ENCODE measurements around the gene LRRC34.
A peak's percentile ranks its signal among the peaks of the same experiment; 100 is the strongest.

LRRC34 gene

GRCh38 chr3:169760479-169760878 is 52.2 kb downstream of the LRRC34 start:
- DNase-seq: no peak

- peak; percentile 23 for DNase-seq
Observed at GRCh38 chr3:169759256-169759655, 53.4 kb downstream of the LRRC34 start.

- no peak for DNase-seq
Observed at GRCh38 chr3:169758359-169758994, 54.2 kb downstream of the LRRC34 start.

- no peak for DNase-seq
Observed at GRCh38 chr3:169755488-169755887, 57.2 kb downstream of the LRRC34 start.

- DNase-seq: no peak
Observed at GRCh38 chr3:169754711-169755110, 58.0 kb downstream of the LRRC34 start.

- DNase-seq: no peak
Observed at GRCh38 chr3:169751875-169752274, 60.8 kb downstream of the LRRC34 start.

- DNase-seq: no peak
Observed at GRCh38 chr3:169750665-169751064, 62.0 kb downstream of the LRRC34 start.

GRCh38 chr3:169748670-169749069 is 64.0 kb downstream of the LRRC34 start:
- DNase-seq: no peak

GRCh38 chr3:169746924-169747323 is 65.8 kb downstream of the LRRC34 start:
- no peak for DNase-seq

- no peak for DNase-seq
Observed at GRCh38 chr3:169744366-169745054, 68.2 kb downstream of the LRRC34 start.

Measured in inflammatory macrophage treated with lipopolysaccharide for 4 hours (primary cell).